Heart right ventricle (tissue), 16 donors: ENCODE measurements around the gene UTS2. TPM values are rescaled to one million over a fixed set of nuclear protein-coding genes. Genes with fewer than 3 reads are reported as not detected.

Experiments
- ATAC-seq, 8 donors: fragments of 200-7000 bp; cut with Tn5 transposase; one replicate each; pipeline ENCODE4 v1.9.1; 2020; ENCODE audit warnings: mild to moderate bottlenecking in 8 of 8, moderate library complexity in 8 of 8, moderate number of reproducible peaks in 1 of 8
- DNase-seq, 2 donors: peaks; one replicate each; pipeline ENCODE4 v3.0.0-alpha.2; 2020
- H3K27ac ChIP-seq, 10 donors: fragments of 200-600 bp; sonication (generic) in 2 of 10; one replicate each; pipeline versions ENCODE4 v1.5.0 to v1.8.0; 2020 to 2022; ENCODE audit warnings: mild to moderate bottlenecking in 3 of 10
- H3K27me3 ChIP-seq, 7 donors: fragments of 200-600 bp; one replicate each; pipeline ENCODE4 v1.8.0; 2021 to 2022; ENCODE audit warnings: mild to moderate bottlenecking in 2 of 7
- H3K36me3 ChIP-seq, 9 donors: fragments of 200-600 bp; sonication (generic) in 1 of 9; one replicate each; pipeline versions ENCODE4 v1.5.0 to v1.8.0; 2020 to 2022; ENCODE audit warnings: mild to moderate bottlenecking in 2 of 9
- H3K4me1 ChIP-seq, 9 donors: fragments of 200-600 bp; sonication (generic) in 1 of 9; one replicate each; pipeline versions ENCODE4 v1.5.0 to v1.8.0; 2020 to 2022; ENCODE audit warnings: mild to moderate bottlenecking in 4 of 9
- H3K4me3 ChIP-seq, 10 donors: fragments of 200-600 bp; sonication (generic) in 2 of 10; one replicate each; pipeline versions ENCODE4 v1.5.0 to v1.8.0; 2020 to 2022; ENCODE audit warnings: mild to moderate bottlenecking in 7 of 10, moderate library complexity in 2 of 10
- H3K9me3 ChIP-seq, 11 donors: fragments of 200-600 bp in 10 of 11; sonication (generic) in 2 of 11; one replicate each; pipeline versions ENCODE4 v1.5.0 to v1.8.0; 2013 to 2022; ENCODE audit warnings: mild to moderate bottlenecking in 2 of 11, control low read depth in 1 of 11, moderate library complexity in 1 of 11
- CTCF ChIP-seq, 9 donors: fragments of 200-600 bp; sonication (generic) in 2 of 9; IDR thresholded peaks; one replicate each; pipeline versions ENCODE4 v1.5.0 to v1.8.0; 2021 to 2022; ENCODE audit warnings: antibody characterized with exemption in 9 of 9, mild to moderate bottlenecking in 5 of 9, moderate library complexity in 1 of 9
- WGBS, 2 donors: extraction: QIAGEN DNeasy Blood & Tissue Kit; methylation state at CpG; one replicate each; pipeline ENCODE4 v1.1.7; 2013; ENCODE audit warnings: inconsistent platforms in 1 of 2; 5-methylcytosine and 5-hydroxymethylcytosine counted together
- intact Hi-C, 10 donors: fragments of 100-400 bp; cut with DNase I; formaldehyde crosslinking; loops; one replicate each; pipeline versions ENCODE4 v1.11.1 to v1.14.2; 2022
- polyA plus RNA-seq, 2 donors: library from polyadenylated mRNA; stranded (reverse); fragments of 200-250 nt; gene quantifications; one replicate each; pipeline ENCODE4 v1.2.3, GENCODE V29; 2013
- total RNA-seq, 10 donors: library from RNA; stranded (reverse); fragmentation: NEBNext Ultra II Directional in 3 of 10; extraction: Animal tissue kit (Norgen Biotek cat#: 25700) in 3 of 10; gene quantifications; one replicate each; pipeline versions ENCODE4 v1.2.1 to v1.2.4, GENCODE V29; 2021 to 2023
- donor health status: Arrhythmogenic right ventricular cardiomyopathy.
- donor health status: ischemic (EF 13 %, LVEDD 7.1; RV severe dilation, severe dysfunction).
- donor health status: healthy with polysubstance abuse.
- donor health status: DM: no; HTN: yes; CAD: no.
- donor health status: DM: no; HTN: no; CAD: no.
- donor health status: ischemic (EF 25% LVEDD 6.9; RV normal size, moderate dysfunction).
- donor health status: ischemic (EF 25% LVEDD 5.7; RV mildly dilated, moderate dysfunction).
- donor health status: healthy.
- donor health status: DM: yes; HTN: yes; CAD: no.
- donor health status: Ischemic cardiomyopathy.
- donor health status: ischemic (EF 35%, LVEDD 5.7; RV mildly dilated, moderate dysfunction).
- donor health status: nonischemic (EF 11% LVEDD 7.7; RV severe dilation, severe dysfunction).
- donor health status: DM: yes; HTN: yes; CAD: no.
- donor health status: PGD.
- donor health status: ischemic (EF 29% LVEDD 5.4; RV normal size, mild dysfunction).
- donor health status: nonischemic (EF 23%, LVEDD 6.1; RV moderate dilation, normal function).

Gene UTS2
- total and polyA plus RNA-seq, 12 donors: 0.16 TPM; not detected in 11

- H3K4me1 ChIP-seq: no peaks in the 10 kb centered on the region
- DNase-seq: no peak
- 67 to 79% methylated on average over 2 of the region's 2 CpGs for WGBS, 2 donors
- no peak overlapping the region for H3K4me3 ChIP-seq
- H3K9me3 ChIP-seq: no peaks in the 10 kb centered on the region
- intact Hi-C loops: no loop called here
- H3K36me3 ChIP-seq: peaks cover 0 to 59% (median 29%) of the 10 kb centered on the region in 9 donors
- no peaks in the 10 kb centered on the region for H3K27me3 ChIP-seq
- ATAC-seq: no peak
- TF ChIP-seq CTCF (IDR thresholded peaks at IDR 0.05): no peak
- no peak overlapping the region for H3K27ac ChIP-seq
Observed at GRCh38 chr1:7845761-7846160, 7.1 kb downstream of the UTS2 start.

- Histone ChIP-seq H3K4me3 (no peak overlapping the region), H3K9me3 (peaks cover 0 to 28% (median 14%) of the 10 kb centered on the region in 11 donors), H3K27me3 (no peaks in the 10 kb centered on the region), H3K4me1 (no peaks in the 10 kb centered on the region), H3K36me3 (peaks cover 0 to 92% (median 61%) of the 10 kb centered on the region in 9 donors), H3K27ac (no peak overlapping the region)
- intact Hi-C loops: no loop called here
- ATAC-seq: no peak
- WGBS, 2 donors: 93 to 94% methylated on average over 4 of the region's 4 CpGs
- no peak for TF ChIP-seq CTCF (IDR thresholded peaks at IDR 0.05)
- no peak for DNase-seq
Observed at GRCh38 chr1:7842517-7842916, 10.3 kb downstream of the UTS2 start.

GRCh38 chr1:7839526-7839925 is 13.3 kb downstream of the UTS2 start:
- H3K4me1 ChIP-seq: no peaks in the 10 kb centered on the region
- no peak for TF ChIP-seq CTCF (IDR thresholded peaks at IDR 0.05)
- DNase-seq: no peak
- no peak overlapping the region for H3K27ac ChIP-seq
- no peaks in the 10 kb centered on the region for H3K27me3 ChIP-seq
- H3K4me3 ChIP-seq: no peak overlapping the region
- peaks cover 0 to 28% (median 14%) of the 10 kb centered on the region in 11 donors for H3K9me3 ChIP-seq
- peaks cover 0 to 100% (median 79%) of the 10 kb centered on the region in 9 donors for H3K36me3 ChIP-seq
- WGBS, 2 donors: 83% methylated on average over 3 of the region's 3 CpGs
- no peak for ATAC-seq
- intact Hi-C loops: no loop called here

GRCh38 chr1:7838714-7839113 is 14.2 kb downstream of the UTS2 start:
- ATAC-seq: no peak
- TF ChIP-seq CTCF (IDR thresholded peaks at IDR 0.05): no peak
- H3K4me1 ChIP-seq: no peaks in the 10 kb centered on the region
- H3K27ac ChIP-seq: no peak overlapping the region
- peaks cover 0 to 100% (median 77%) of the 10 kb centered on the region in 9 donors for H3K36me3 ChIP-seq
- no peak for DNase-seq
- H3K27me3 ChIP-seq: no peaks in the 10 kb centered on the region
- H3K4me3 ChIP-seq: no peak overlapping the region
- intact Hi-C loops: no loop called here
- peaks cover 0 to 28% (median 14%) of the 10 kb centered on the region in 11 donors for H3K9me3 ChIP-seq
- 92 to 97% methylated on average over 2 of the region's 2 CpGs for WGBS, 2 donors
